Measurements from ENCODE around the gene NSUN5. TPM values are rescaled to one million over a fixed set of nuclear protein-coding genes. Genes with fewer than 3 reads are reported as not detected.
"Not testable (repeated sequence)": the region's sequence is repeated elsewhere in the genome, so short reads cannot be mapped to it uniquely, and the experiment has no call there.

NSUN5 gene
- total and polyA plus RNA-seq, 2 donors, result 10.4 to 31.4 TPM

DNA sequence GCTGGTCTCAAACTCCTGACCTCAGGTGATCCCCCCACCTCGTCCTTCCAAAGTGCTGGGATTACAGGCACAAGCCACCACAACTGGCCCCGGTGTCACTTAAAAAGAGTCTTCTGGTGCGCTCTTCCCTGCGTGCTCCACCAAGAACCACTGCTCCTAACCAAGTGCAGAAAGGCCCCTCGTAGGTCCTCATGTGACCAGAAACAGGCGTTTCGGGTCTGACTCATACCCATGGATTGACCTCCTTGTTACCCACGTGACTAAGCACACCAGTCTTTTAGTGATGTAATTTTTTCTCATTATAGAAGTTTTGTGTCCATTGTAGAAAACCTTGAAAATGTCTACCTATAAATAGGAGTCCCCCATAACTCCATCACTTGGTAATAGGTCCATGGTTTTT lies 33.3 kb upstream of the NSUN5 start:
- H3K4me1 ChIP-seq (ENCODE audit: insufficient read depth), result no peaks in the 10 kb centered on the region
- WGBS, result 55% methylated on average over 8 of the region's 8 CpGs
- DNase-seq (ENCODE audit: extremely low spot score), result no peak
- H3K36me3 ChIP-seq (ENCODE audit: insufficient read depth), result no peaks in the 10 kb centered on the region
- H3K4me3 ChIP-seq (ENCODE audit: low read depth, low read length), result no peak overlapping the region
- no peak overlapping the region for H3K27ac ChIP-seq (ENCODE audit: low read depth)

- H3K27ac ChIP-seq (ENCODE audit: low read depth), result no peak overlapping the region
- no peak overlapping the region for H3K4me3 ChIP-seq (ENCODE audit: low read depth, low read length)
- no peak for DNase-seq (ENCODE audit: extremely low spot score)
- WGBS, result 70% methylated on average over 7 of the region's 7 CpGs
- H3K4me1 ChIP-seq (ENCODE audit: insufficient read depth), result no peaks in the 10 kb centered on the region
- H3K36me3 ChIP-seq (ENCODE audit: insufficient read depth), result no peaks in the 10 kb centered on the region
Observed at GRCh38 chr7:73340514-73340913, 31.9 kb upstream of the NSUN5 start.

- Histone ChIP-seq H3K36me3 (ENCODE audit: insufficient read depth) (no peaks in the 10 kb centered on the region), H3K27ac (ENCODE audit: low read depth) (no peak overlapping the region), H3K4me3 (ENCODE audit: low read depth, low read length) (no peak overlapping the region), H3K4me1 (ENCODE audit: insufficient read depth) (peaks cover 2% of the 10 kb centered on the region)
- WGBS, result 38% methylated on average over 10 of the region's 10 CpGs
- DNase-seq (ENCODE audit: extremely low spot score), result no peak
Observed at GRCh38 chr7:73338321-73338720, 29.7 kb upstream of the NSUN5 start.

DNA sequence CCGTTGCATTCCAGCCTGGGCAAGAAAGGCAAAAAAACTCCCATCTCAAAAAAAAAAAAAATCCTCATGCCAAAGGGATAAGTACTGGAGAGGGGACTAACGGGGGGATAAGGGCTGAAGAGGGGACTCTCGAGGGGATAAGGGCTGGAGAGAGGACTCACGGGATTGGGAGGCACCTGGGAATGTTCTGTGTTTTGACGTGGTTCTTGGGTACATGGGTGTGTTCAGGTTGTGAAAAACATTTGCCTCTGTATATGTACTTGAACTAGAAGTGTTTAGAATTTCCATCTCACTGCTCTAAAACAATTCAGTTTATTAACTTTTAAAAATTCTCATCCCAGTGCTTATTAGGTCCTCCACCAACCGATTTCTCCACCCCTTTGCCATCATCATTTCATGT lies 23.8 kb upstream of the NSUN5 start:
- no peak overlapping the region for H3K4me3 ChIP-seq (ENCODE audit: low read depth, low read length)

GRCh38 chr7:73330772-73331171 lies 22.1 kb upstream of the NSUN5 start:
- no peak for DNase-seq (ENCODE audit: extremely low spot score)
- peaks cover 2% of the 10 kb centered on the region for H3K4me1 ChIP-seq (ENCODE audit: insufficient read depth)
- H3K4me3 ChIP-seq (ENCODE audit: low read depth, low read length), result no peak overlapping the region
- no peaks in the 10 kb centered on the region for H3K36me3 ChIP-seq (ENCODE audit: insufficient read depth)
- H3K27ac ChIP-seq (ENCODE audit: low read depth), result no peak overlapping the region
- WGBS, result 64% methylated on average over 6 of the region's 6 CpGs

More for the DNA sequence above, 23.8 kb upstream of the NSUN5 start:
- 67% methylated on average over 6 of the region's 6 CpGs for WGBS
- DNase-seq (ENCODE audit: extremely low spot score), result no peak
- no peaks in the 10 kb centered on the region for H3K36me3 ChIP-seq (ENCODE audit: insufficient read depth)
- no peak overlapping the region for H3K27ac ChIP-seq (ENCODE audit: low read depth)
- H3K4me1 ChIP-seq (ENCODE audit: insufficient read depth), result peaks cover 2% of the 10 kb centered on the region

DNA sequence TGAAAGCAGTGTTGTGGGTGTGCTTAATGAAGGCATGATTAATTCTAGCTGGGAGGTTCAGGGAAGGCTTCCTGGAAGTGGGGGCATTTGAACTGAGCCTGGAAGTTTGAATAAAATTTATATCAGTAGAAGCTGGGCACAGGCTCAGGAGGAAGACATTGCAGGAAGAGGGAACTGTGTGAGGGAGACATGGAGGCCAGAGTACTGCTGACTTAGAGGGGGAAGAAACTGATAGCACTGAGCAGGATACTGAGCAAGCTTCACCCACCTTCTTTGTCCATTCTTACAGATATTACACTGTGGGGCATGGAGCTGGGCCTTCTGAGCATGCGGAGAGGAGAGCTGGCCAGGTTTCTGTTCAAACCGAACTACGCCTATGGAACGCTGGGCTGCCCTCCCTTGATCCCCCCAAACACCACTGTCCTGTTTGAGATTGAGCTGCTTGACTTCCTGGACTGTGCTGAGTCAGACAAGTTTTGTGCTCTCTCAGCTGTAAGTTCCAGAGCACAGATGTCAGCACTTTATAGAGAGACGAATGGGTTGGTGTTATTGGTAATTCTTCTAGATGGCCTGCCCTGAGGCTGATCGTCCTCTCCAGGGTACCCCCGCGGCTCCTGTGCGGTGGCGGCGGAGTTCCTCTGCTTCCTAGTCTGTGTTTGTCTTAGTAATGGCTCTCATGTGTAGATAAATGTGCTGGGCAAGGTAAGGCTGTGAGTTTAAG lies 21.4 kb upstream of the NSUN5 start:
- DNase-seq (ENCODE audit: extremely low spot score), result no peak
- 30% methylated on average over 11 of the region's 11 CpGs for WGBS
- Histone ChIP-seq H3K36me3 (ENCODE audit: insufficient read depth) (no peaks in the 10 kb centered on the region), H3K4me1 (ENCODE audit: insufficient read depth) (peaks cover 2% of the 10 kb centered on the region), H3K4me3 (ENCODE audit: low read depth, low read length) (no peak overlapping the region), H3K27ac (ENCODE audit: low read depth) (no peak overlapping the region)

DNA sequence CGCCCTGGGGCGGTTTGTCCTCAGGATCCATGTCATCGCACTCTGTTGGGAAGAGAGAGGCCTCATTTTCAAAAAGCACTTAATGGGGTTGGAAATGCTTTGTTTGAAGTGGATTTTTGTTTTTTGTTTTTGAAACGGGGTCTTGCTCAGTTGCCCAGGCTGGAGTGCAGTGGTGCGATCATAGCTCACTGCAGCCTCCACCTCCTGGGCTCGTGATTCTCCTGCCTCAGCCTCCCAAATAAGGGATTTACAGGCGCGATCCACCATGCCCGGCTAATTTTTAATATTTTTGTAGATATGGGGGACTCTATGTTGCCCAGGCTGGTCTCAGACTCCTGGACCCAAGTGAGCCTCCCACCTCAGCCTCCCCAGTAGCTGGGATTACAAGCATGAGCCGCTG lies 20.1 kb upstream of the NSUN5 start:
- no peaks in the 10 kb centered on the region for H3K36me3 ChIP-seq (ENCODE audit: insufficient read depth)
- DNase-seq (ENCODE audit: extremely low spot score), result no peak
- H3K4me3 ChIP-seq (ENCODE audit: low read depth, low read length), result no peak overlapping the region
- 97% methylated on average over 10 of the region's 10 CpGs for WGBS
- H3K27ac ChIP-seq (ENCODE audit: low read depth), result no peak overlapping the region
- H3K4me1 ChIP-seq (ENCODE audit: insufficient read depth), result no peaks in the 10 kb centered on the region

DNA sequence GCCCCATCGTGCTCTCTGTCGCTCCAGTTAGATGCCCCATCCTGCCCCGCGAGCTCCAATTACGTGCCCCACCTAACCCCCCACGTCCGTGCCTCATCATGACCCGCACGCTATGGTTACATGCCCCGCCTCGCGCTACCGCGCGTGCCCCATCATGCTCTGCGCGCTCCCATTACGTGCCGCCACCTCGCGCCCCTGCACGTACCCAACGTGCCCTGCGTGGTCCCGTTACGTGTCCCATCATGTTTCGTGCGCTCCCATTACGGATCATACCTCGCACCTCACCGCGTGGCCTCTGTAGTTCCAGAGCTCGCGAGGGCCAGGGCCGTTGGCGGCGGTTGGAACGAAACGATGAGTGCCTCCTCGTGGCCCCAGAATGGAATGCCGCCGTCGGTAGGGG lies 19.3 kb upstream of the NSUN5 start, which contains the start of the genes FKBP6 and TRIM50:
FKBP6 (plus strand) TSS at position 240 of the 400 bp plus-strand sequence. CDS start 268 bp downstream, outside the sequence.
TRIM50 (minus strand) TSS at position 161 of the 400 bp plus-strand sequence. CDS start 3,295 bp downstream, outside the sequence.
- H3K36me3 ChIP-seq (ENCODE audit: insufficient read depth); H3K4me1 ChIP-seq (ENCODE audit: insufficient read depth); H3K27ac ChIP-seq (ENCODE audit: low read depth); DNase-seq (ENCODE audit: extremely low spot score); H3K4me3 ChIP-seq (ENCODE audit: low read depth, low read length): not testable (repeated sequence)
- WGBS, result 94% methylated on average over 41 of the region's 43 CpGs

- not testable (repeated sequence) for H3K27ac ChIP-seq (ENCODE audit: low read depth); H3K36me3 ChIP-seq (ENCODE audit: insufficient read depth); H3K4me3 ChIP-seq (ENCODE audit: low read depth, low read length); H3K4me1 ChIP-seq (ENCODE audit: insufficient read depth); DNase-seq (ENCODE audit: extremely low spot score)
- 93% methylated on average over 10 of the region's 13 CpGs for WGBS
Observed at GRCh38 chr7:73327449-73327848, 18.8 kb upstream of the NSUN5 start.

GRCh38 chr7:73325424-73325823 lies 16.8 kb upstream of the NSUN5 start:
- WGBS, result 89% methylated on average over 6 of the region's 6 CpGs
- H3K4me1 ChIP-seq (ENCODE audit: insufficient read depth); DNase-seq (ENCODE audit: extremely low spot score); H3K27ac ChIP-seq (ENCODE audit: low read depth); H3K36me3 ChIP-seq (ENCODE audit: insufficient read depth); H3K4me3 ChIP-seq (ENCODE audit: low read depth, low read length): not testable (repeated sequence)

- DNase-seq (ENCODE audit: extremely low spot score), result not testable (repeated sequence)
- 19% methylated on average over 31 of the region's 31 CpGs for WGBS
Observed at GRCh38 chr7:73324081-73324845, 15.6 kb upstream of the NSUN5 start.

DNA sequence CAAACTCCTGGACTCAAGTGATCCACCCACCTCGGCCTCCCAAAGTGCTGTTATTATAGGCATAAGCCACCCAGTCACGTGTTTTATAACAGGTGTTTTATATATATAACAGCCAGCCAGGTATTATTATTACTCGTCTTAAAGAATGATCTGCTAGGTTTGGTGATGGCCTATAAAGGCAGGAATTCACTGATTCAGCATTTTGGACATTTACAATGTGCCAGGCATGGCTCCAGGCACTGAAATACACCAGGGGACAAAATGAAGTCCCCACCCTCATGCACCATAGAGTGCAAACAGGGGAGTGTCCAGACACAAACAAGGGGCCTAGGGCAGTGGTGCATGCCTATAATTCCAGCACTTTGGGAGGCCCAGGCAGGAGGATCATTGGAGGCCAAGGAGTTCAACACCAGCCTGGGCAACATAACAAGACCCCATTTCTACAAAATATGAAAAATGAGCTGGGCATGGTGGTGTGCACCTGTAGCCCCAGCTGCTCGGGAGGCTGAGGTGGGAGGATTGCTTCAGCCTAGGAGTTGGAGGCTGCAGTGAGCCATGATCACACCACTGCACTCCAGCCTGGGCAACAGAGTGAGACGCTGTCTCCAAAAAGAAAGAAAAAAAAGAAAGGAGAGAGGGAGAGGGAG lies 14.9 kb upstream of the NSUN5 start:
- H3K27ac ChIP-seq (ENCODE audit: low read depth); H3K4me3 ChIP-seq (ENCODE audit: low read depth, low read length); DNase-seq (ENCODE audit: extremely low spot score); H3K4me1 ChIP-seq (ENCODE audit: insufficient read depth); H3K36me3 ChIP-seq (ENCODE audit: insufficient read depth): not testable (repeated sequence)
- WGBS, result 65% methylated on average over 5 of the region's 5 CpGs

More at GRCh38 chr7:73324081-73324845, 15.6 kb upstream of the NSUN5 start:
- H3K4me3 ChIP-seq (ENCODE audit: low read depth, low read length); H3K27ac ChIP-seq (ENCODE audit: low read depth); H3K4me1 ChIP-seq (ENCODE audit: insufficient read depth); H3K36me3 ChIP-seq (ENCODE audit: insufficient read depth): not testable (repeated sequence)

- H3K4me3 ChIP-seq (ENCODE audit: low read depth, low read length); DNase-seq (ENCODE audit: extremely low spot score); H3K36me3 ChIP-seq (ENCODE audit: insufficient read depth); H3K27ac ChIP-seq (ENCODE audit: low read depth); H3K4me1 ChIP-seq (ENCODE audit: insufficient read depth): not testable (repeated sequence)
- 68% methylated on average over 9 of the region's 9 CpGs for WGBS
Observed at GRCh38 chr7:73320009-73320408, 11.4 kb upstream of the NSUN5 start.

Data from urinary bladder (tissue), 4 donors.